NAMALWA (cell line): Measurements from ENCODE around the gene PDK1.
"Not testable (repeated sequence)": the region's sequence is repeated elsewhere in the genome, so short reads cannot be mapped to it uniquely, and the experiment has no call there.

ENCODE experiments used
- DNase-seq: peaks from one replicate; pipeline ENCODE4 v3.0.0-alpha.2; 2015; ENCODE audit warnings: low spot score

PDK1 gene

GRCh38 chr2:172552547-172553291 lies 3.2 kb upstream of the PDK1 start:
- DNase-seq = no peak

- peak; percentile 25 for DNase-seq
Measured at GRCh38 chr2:172554352-172555271, 1.3 kb upstream of the PDK1 start.

DNA sequence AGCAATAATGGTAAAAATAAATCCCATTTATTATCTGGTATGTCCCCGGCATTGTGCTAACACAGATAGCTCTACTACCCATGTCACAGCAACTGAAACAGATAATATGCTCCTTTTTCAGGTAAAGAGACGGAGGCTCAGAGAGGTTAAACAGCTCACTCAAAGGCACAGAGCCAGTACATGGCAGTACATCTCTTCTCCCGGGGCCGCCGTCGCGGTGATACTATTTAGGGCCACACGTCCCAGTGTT lies 693 bp upstream of the PDK1 start:
- DNase-seq = no peak

DNA sequence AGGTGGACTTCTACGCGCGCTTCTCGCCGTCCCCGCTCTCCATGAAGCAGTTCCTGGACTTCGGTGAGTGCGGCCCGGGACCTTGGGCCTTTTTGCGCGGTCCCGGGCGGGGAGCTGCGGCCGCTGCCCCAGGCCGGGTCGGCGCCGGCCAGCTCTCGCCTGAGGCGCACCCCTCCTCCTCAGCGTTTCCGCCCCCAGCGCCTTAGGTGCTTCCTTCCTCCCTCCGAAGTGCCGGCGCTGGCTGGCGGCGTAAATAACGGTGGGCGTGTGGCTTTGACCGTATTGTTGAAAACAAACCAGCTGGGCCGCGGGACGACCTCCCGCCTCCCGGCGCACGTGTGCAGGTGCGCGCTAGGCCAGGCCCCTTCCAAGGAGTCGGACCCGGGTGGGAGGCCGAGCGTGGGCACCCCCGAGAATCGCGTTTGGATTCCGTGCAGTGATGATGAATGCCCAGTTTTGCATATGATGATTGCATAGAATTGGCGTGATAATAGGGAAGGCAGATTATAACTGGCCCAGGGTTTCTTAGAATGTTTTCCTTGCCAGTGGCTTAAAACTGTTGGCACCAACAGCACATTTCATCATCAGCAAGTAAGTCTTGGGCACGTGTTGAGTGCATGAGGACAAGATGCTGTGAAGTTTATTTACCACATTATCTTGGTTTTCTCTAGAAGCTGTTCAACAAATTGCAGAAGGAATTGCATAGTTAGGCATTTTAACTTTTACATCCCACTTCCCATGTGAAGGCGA lies 569 bp downstream of the PDK1 start:
- peak; percentile 89 for DNase-seq

GRCh38 chr2:172558372-172558771 lies 2.5 kb downstream of the PDK1 start:
- DNase-seq = no peak

- DNase-seq = no peak
Measured at GRCh38 chr2:172560721-172561120, 4.8 kb downstream of the PDK1 start.

GRCh38 chr2:172561270-172561669 lies 5.4 kb downstream of the PDK1 start:
- DNase-seq = no peak

DNA sequence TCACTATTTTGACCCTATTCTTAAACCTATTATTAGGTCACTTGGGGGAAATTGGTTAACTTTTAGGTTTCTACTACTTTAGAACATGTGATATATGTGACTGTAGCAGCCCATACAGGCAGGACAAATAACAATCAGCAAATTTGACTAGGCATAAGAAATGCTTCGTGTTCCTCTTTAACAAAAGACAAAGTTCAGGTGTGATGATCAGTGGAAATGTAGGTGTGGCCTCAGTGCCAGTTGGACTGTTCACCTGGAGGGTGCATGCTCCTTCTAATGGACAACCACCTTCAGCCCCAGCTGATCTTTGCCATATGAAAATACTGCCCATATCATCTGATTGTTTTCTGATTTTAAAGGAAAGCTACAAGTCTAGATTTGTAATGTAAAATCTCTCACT lies 6.4 kb downstream of the PDK1 start:
- no peak for DNase-seq

GRCh38 chr2:172564376-172564775 lies 8.5 kb downstream of the PDK1 start:
- DNase-seq = no peak

GRCh38 chr2:172571245-172571644 lies 15.4 kb downstream of the PDK1 start:
- no peak for DNase-seq

GRCh38 chr2:172572981-172573380 lies 17.1 kb downstream of the PDK1 start:
- no peak for DNase-seq

DNA sequence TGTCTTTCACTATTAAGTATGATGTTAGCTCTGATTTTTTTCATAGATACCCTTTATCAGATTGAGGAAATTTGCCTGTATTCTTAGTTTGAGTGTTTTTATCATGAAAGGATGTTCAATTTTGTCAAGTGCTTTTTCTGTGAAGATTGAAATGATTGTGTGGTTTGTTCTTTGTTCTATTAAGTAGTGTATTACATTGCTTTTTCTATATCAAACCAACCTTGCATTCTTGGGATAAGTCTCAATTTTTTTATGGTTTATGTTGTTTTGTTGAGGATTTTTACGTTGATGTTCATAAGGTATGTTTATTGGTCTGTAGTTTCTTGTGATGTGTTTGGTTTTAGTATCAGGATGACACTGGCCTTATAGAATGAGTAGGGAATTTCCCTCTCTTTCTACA lies 19.1 kb downstream of the PDK1 start:
- DNase-seq = no peak

- no peak for DNase-seq
Measured at GRCh38 chr2:172578054-172578453, 22.2 kb downstream of the PDK1 start.

GRCh38 chr2:172578860-172579512 lies 23.1 kb downstream of the PDK1 start:
- no peak for DNase-seq

GRCh38 chr2:172580544-172580943 lies 24.7 kb downstream of the PDK1 start:
- no peak for DNase-seq

DNA sequence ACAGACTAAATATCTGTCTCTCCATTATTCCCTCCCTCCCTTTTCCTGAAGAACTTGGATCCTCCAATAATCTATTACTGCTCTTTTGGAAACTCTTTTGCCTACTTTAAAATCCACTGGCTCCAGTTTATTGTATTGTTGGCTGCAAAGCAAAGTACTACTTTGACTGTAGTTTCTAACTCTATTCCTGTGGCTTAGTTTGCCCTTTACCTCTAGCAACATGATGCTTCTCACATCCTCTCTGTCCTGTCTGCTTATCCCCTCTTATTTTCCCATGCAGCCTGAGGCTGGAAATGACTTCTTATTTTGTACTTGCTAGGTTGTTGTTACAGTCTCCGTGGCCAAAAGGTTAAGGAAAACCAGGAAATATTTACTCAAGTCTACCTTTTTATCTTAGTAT lies 26.8 kb downstream of the PDK1 start:
- no peak for DNase-seq

- no peak for DNase-seq
Measured at GRCh38 chr2:172586245-172586891, 30.5 kb downstream of the PDK1 start.

GRCh38 chr2:172587231-172587630 lies 31.3 kb downstream of the PDK1 start:
- not testable (repeated sequence) for DNase-seq

GRCh38 chr2:172588931-172589330 lies 33.0 kb downstream of the PDK1 start:
- DNase-seq = no peak

DNA sequence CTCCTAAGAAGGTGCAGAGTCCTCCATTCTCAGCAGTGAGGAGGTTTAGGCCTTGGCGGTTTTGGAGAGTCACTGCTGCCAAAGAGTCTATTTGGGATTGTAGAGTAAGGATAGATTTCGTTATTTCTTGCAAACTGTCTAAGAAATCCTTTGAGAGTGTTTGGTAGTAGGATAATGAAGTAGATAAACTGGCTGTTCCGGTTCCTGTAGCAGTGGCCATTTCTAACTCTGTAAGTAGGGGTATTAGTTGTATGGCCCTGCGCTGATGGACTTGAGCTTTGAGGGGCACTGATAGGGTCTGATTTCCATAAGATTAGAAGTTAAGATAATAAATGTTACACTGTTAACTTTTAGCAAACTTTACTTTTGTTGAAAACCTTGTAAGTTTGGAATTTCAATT lies 35.5 kb downstream of the PDK1 start:
- DNase-seq = not testable (repeated sequence)

DNA sequence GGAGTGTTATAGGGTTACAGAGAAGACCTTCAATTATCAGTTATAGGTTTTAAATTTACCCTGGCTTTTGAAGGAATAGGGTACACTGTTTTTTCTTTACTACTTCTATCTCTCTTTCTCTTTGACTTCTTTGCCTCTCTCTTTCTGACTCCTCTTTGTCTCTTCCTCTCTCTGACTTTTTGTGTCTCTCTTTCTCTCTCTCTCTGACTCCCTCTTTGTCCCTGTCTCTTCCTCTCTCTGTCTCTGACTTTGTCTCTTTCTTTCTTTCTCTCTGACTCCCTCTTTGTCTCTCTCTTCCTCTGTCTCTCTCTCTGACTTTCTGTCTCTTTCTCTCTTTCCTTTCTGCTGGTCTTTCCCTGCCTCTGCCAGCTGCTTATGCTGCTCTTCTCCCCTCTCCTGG lies 36.3 kb downstream of the PDK1 start:
- DNase-seq = not testable (repeated sequence)

DNA sequence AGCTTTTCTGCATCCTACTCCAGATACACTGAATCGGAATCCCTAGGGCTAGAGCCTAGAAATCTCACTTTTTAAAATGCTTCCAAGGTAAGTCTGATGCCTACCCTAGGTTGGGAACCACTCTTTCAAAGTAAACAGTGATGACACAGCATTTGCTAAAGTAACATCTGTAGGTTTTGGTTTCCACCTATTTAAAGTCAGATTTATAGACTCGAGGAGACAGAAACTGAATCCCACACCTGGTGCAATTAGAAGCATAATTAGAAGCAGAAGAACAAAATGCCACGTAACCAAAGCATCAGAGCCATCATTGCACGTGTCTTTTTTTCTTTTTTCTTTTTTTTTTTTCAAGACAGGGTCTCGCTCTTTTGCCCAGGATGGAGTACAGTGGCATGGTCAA lies 40.9 kb downstream of the PDK1 start:
- no peak for DNase-seq
